Activated T-helper 1 cell treated with anti-CD3 and anti-CD28 coated beads, Interleukin-2, amount 50 U/mL, for 16 hours (primary cell): ENCODE data around the gene GNAL.

Experiments
- DNase-seq, 2 donors: peaks; one replicate each; pipeline ENCODE4 v3.0.0-alpha.2; 2020; ENCODE audit warnings: low read depth in 1 of 2, low spot score in 1 of 2

Gene GNAL

GRCh38 chr18:11802158-11802557 lies 113.1 kb downstream of the GNAL start:
- no peak for DNase-seq

DNA sequence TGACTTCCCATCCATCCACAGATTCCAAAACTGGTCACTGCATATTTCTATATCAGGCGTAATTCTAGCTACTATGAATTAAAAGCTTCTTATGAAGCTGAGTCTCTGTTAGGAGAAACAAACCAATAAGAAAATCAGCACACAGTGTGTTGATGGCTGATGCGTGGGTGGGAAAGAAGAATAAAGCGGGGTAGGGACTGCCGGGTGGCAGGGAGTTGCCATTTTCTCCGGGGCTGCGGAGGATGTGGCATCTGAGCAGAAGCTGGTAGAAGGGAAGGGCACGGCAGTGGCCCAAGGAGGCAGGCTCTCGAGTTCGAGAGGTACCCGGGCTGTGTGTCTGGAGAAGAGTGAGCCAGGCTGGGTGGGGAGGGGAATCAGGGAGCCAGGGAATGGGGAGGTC lies 113.5 kb downstream of the GNAL start:
- no peak for DNase-seq

DNA sequence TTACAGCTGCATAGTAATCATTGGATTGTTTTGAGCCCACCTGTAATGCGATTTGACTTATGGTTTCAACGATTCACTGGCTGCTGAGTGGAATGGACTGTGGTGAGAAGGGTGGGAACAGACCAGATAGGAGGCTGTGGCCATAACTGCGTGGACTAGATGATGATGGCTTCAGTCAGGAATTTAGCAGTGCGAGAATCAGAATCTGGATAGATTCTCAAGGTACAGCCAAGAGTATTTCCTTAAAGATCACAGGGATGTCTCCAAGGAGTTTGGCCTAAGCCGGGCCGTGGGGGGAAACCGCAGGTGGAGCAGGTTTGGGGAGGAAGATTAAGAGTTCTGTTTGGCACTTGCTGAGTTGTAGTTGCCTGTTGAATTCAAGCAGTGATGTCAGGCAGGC lies 118.2 kb downstream of the GNAL start:
- DNase-seq: no peak

DNA sequence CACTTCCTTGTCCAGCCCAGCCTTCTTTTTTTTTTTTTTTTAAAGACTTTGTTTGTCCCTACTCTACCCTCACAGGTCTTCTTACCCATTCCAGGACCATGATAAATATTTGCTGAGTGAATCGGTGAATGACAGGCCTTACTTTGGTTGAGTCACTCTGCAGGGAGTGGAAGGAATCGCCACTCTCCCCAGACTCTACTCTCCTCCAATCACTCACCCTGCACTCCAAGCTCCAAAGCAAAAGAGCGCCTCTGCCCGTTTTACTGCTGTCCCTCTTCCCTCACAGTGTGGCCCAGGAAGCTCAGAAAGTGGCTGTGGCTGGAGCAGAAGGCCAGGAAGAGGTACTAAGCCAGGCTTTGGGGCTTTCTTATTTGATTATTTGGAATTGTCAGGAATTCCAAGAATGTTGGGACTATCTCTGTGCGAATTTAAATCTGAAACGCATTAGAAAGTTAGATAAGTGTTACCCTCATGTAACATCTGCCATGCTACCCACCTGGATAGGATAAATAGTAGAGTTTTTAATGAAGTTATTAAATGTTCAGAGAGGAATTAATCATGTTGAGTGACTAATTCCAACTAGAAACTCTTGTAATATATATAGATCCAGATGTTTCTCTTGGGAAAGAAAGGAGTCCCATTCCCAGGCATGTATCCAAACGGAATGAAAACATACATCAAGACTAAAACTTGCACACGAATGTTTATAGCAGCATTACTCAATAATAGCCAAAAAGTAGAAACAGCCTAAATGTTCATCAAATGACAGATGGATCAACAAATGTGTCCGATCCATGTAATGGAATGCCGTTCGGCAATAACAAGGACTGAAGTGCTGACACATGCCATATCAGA lies 119.2 kb downstream of the GNAL start:
- DNase-seq: no peak

DNA sequence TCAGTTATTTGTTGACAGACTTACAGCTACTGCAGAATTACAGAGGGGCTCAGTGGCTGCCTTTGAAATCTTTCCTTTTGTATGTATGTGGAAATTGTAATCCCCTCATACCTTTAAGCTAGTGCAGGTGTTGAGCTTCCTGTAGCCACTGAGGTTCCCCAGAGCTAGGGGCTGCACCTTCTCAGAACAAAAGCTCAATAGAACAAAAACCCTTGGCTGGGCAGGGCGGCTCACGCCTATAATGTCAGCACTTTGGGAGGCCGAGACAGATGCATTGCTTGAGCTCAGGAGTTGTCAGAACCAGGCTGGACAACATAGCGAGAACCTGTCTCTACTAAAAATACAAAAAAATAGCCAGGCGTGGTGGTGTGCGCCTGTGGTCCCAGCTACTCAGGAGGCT lies 120.8 kb downstream of the GNAL start:
- no peak for DNase-seq

DNA sequence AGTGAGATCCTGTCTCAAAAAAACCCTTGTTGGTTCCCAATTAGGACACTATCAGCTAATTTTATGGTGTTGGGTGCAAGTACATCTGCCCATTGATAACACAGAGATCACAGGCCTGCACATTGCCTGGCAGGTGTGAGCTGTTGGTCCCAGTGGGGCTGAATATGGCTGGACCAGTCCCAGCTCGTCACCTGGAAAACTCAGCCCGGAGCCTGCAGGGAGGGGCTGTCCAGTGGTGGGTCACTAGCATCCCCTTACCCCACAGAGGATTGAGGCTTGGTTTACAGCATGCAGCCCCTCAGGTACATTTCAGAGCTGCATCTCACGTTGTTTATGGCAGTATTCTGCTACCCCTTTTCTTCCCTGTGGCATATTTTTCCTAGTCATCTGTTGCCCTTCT lies 121.3 kb downstream of the GNAL start:
- DNase-seq: no peak

- no peak for DNase-seq
Observed at GRCh38 chr18:11811009-11811408, 121.9 kb downstream of the GNAL start.

- no peak for DNase-seq
Observed at GRCh38 chr18:11817229-11817628, 128.2 kb downstream of the GNAL start.

GRCh38 chr18:11818486-11819203 lies 129.6 kb downstream of the GNAL start:
- no peak for DNase-seq

DNA sequence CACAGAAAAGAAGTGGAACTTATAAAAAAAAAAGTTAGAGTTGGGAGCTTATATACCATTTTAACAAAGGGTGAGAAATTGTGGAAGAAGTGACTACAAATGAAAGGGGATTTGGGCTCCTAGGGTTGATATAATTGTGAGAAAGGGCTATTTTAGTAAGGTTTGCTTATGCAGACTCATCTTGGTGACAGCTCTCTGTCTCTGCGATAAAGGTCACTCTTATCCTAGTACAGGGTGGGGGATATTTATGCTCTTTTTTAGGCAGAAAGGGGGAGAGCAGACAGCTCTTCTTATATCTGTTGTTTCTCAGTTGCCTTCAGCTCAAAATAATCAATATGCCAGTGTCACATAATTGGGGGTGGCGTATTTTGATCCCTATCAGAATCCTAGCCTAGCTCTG lies 130.9 kb downstream of the GNAL start:
- DNase-seq: no peak

DNA sequence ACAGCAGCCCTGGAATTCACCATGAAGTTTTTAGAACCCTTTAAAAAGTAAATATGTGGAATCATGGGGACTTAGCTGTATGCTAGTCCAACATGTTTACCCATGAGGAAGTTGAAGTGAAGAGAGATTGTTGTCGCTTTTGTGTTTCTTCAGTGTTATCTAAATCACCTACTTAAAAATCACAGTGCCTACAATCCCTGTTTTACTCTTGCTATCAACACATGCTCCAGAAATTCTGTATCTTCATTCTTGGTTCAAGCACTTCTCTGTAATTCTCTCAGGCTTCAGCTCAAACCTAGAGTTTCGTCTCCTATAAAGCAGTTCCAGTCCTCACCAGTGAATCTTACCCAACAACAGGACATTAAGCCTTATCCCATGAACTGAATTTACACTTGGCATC lies 131.6 kb downstream of the GNAL start:
- DNase-seq: no peak

GRCh38 chr18:11821208-11821607 lies 132.1 kb downstream of the GNAL start:
- DNase-seq: no peak

DNA sequence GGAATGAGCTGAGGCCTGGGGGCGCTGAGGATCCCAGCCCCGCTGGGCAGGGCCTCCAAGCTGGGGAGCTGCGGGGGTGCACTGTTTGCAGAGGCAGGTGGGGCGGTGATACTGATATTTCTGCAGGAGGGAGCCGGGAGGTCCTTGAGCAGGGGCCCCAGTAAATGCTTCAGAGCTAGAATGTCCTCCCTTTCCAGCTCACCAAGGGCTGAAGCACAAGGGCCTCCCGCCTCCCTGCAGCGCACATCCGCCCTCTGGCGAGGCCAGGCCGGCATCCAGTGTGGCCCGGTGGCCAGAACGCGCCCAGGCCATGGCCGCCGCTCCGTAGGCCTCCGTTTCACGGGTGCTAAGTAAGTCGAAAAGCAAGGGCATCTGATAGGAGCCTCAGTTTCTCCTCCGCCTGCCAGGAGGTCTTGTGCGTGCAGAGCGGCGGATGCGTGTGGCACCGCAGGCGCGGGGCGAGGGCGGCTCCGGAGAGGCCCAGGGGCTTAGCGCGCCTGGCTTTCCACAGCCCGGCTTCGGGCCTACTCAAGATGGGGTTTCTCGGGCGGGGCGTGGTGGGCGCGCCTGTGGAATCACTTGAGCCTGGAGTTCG lies 132.7 kb downstream of the GNAL start:
- DNase-seq: no peak

GRCh38 chr18:11823545-11823944 lies 134.5 kb downstream of the GNAL start:
- no peak for DNase-seq

DNA sequence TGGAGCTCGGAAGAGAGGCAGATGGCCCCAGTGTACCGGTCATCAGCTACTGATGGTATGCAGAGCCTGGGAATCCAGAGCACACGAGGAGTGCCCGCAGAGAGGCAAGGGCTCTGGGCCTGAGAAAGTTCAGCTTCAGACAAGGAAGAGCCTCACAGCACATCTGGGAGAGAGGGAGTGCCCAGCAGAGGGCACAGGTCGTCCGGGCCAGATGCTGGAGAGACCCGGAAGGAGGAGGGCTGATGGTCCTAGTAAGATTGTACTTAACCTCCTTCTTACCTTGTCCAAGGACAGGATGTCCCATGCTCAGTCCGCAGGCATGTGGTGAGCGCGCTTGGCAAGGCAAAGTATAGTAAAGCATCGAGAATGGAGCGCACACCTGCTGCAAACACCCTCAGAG lies 137.8 kb downstream of the GNAL start:
- no peak for DNase-seq

DNA sequence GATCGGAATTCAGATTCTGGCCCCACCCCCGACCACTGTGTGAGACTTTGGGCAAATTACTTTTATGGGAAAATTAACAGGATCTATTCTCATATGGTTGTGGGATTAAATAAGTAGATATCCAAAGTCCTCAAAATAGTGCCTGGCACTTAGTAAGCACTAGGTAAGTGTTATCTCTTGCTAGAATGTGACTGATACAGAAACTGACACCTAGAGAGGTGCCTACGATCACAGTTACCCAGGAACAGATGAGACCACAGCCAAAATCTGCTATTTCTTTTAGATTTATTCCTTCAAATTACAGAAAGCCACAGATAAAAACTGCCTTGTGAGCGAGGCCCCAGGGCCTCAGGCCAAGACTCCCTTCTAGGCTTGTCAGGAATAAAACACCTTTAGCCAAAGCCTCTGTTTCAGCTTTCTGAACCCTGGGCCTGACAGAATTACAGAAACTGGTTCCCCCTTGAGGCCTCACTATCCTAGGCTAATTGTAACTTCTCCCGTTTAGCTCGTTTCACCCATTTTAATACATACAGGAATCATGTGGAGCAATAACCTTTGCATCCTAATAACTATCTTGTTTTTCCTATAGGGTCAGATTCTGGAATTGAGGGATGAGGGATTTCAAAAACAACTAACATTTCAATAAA lies 139.8 kb downstream of the GNAL start:
- no peak for DNase-seq

DNA sequence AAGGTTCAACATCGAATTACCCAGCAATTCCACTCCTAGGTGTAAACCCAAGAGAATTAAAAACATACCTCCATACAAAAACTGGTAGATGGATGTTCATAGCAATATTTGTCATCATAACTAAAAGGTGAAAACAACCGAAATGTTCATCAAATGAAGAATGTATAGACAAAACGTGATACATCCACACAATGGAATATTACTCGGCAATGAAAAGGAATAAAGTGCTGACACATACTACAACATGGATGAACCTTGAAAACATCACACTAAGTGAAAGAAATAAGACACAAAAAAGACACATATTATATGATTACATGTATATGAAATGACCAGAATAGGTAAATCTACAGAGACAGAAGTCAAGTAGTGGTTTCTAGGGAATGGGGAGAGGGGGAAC lies 141.5 kb downstream of the GNAL start:
- DNase-seq: no peak

DNA sequence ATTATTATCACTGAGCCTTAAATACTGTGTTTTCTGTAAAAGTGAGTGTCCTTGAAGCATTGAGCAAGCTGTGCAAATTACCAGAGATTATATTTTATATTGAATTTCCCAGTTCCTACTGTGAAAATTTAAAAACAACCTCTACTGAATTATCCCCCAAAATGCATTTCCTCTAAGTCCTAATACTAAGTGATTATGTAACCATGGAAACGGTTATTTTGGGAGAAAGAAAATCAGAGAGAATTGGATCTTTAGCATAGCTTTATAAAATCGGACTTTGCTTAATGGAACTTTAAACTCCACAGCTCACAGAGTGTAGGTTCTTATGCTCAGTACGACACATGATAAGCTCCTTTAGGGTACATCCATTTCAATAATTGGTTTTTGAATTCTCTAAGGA lies 142.9 kb downstream of the GNAL start:
- no peak for DNase-seq

- DNase-seq: no peak
Observed at GRCh38 chr18:11834772-11835171, 145.7 kb downstream of the GNAL start.

DNA sequence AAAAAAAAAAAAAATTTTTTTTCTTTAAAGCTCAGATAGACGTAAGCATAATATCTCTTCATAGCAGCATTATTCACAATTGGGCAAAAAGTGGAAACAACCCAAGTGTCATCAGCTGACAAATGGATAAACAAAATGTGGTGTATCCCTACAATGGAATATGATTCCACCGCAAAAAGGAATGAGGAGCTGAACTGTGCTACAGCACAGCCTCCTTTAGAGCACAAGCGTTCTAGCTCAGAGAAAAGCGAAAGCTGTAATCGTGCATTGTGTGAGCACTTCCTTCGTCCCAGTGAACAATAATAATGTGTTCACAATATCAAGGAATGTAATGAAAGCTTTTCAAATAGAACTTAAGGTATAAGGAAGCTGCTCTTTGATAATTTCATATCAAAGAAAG lies 150.5 kb downstream of the GNAL start:
- DNase-seq: no peak

DNA sequence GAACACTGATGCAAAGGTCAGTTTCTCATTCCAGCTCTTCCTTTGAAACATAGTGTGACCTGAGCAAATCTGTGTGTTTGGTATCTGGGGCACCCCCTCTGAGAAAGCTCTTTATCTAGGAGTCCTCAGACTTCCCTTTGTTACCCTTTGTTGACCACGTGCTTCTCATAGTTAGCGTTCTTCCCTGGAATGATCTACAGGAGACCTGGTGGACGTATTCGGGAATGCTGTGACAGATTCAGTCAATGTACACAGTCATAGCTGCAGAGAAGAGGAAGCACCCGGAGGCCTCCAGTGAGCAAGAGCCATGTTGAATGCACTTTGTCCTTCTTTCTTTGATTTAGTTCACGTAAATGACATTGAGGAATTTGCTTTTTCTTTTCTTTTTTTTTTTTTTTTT lies 151.4 kb downstream of the GNAL start:
- DNase-seq: no peak

DNA sequence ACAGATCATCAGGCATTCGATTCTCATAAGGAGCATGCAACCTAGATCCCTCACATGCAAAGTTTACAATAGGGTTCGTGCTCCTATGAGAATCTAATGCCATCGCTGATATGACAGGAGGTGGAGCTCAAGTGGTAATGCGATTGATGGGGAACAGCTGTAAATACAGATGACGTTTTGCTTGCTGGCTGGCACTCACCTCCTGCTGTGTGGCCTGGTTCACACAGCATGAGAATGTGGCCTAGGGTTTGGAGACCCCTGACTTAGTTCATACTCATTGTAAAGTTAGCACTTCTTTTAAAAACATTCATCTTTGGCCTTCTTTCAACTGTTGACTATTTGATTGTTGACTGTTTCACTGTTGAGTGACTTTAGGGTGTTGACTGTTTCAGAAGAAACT lies 153.5 kb downstream of the GNAL start:
- no peak for DNase-seq
